Panc1 (cell line): ENCODE results near the gene CDH12.
"Not testable (repeated sequence)": the region's sequence is repeated elsewhere in the genome, so short reads cannot be mapped to it uniquely, and the experiment has no call there.

Experiments used
- CTCF ChIP-seq: fragments of 450-650 bp; IDR thresholded peaks from 2 replicates; pipeline ENCODE4 v1.5.1; 2017; ENCODE audit warnings: mild to moderate bottlenecking
- POLR2AphosphoS5 ChIP-seq: IDR thresholded peaks from 2 replicates; pipeline ENCODE4 v1.6.1; 2012; ENCODE audit warnings: mild to moderate bottlenecking, low read depth, low read length, moderate library complexity
- REST ChIP-seq, 2 experiments: IDR thresholded peaks; 2 replicates each; pipeline ENCODE4 v1.6.1; 2011 to 2012; ENCODE audit warnings: low read depth in 2 of 2, control low read depth in 1 of 2, low read length in 1 of 2, mild to moderate bottlenecking in 1 of 2, moderate library complexity in 1 of 2; ENCODE audit not compliant: insufficient read depth in 1 of 2

- TF ChIP-seq CTCF; REST (IDR thresholded peaks at IDR 0.05; ENCODE audit: insufficient read depth in 1 of 2, low read depth in 2 of 2, low read length in 1 of 2); POLR2AphosphoS5: not testable (repeated sequence)
Measured at GRCh38 chr5:21951571-21951970, 901.6 kb downstream of the CDH12 start.
